Activated naive CD4-positive, alpha-beta T cell treated with anti-CD3 and anti-CD28 coated beads, Interleukin-2, amount 50 U/mL, for 72 hours (primary cell): Measurements from ENCODE around the gene RGS17. TPM values are rescaled to one million over a fixed set of nuclear protein-coding genes. Genes with fewer than 3 reads are reported as not detected.

Experiments used
- ATAC-seq, 2 donors: fragments of 150-1000 bp; cut with Tn5 transposase; 2 replicates each; pipeline ENCODE4 v1.10.0; 2021; ENCODE audit warnings: mild to moderate bottlenecking in 2 of 2, moderate library complexity in 2 of 2
- DNase-seq, 2 donors: peaks; one replicate each; pipeline ENCODE4 v3.0.0; 2021 to 2022; ENCODE audit warnings: low spot score in 2 of 2
- H3K27ac Mint-ChIP-seq, 2 donors: one replicate each; pipeline ENCODE4 v1.8.0; 2022; ENCODE audit warnings: mild to moderate bottlenecking in 2 of 2, mixed read lengths in 2 of 2
- H3K36me3 Mint-ChIP-seq, 2 donors: one replicate each; pipeline ENCODE4 v1.8.0; 2022; ENCODE audit warnings: mixed read lengths in 2 of 2
- H3K9me3 Mint-ChIP-seq, 2 donors: one replicate each; pipeline ENCODE4 v1.8.0; 2022; ENCODE audit warnings: mixed read lengths in 2 of 2
- total RNA-seq, 2 donors: library from RNA; stranded (reverse); gene quantifications; one replicate each; pipeline ENCODE4 v1.2.3, GENCODE V29; 2022

The RGS17 gene
- total RNA-seq, 2 donors from 2014 or later: not detected

- Mint-ChIP-seq H3K36me3 (peaks cover 0 to 18% of the 10 kb centered on the region in 2 donors), H3K27ac (no peak overlapping the region), H3K9me3 (peaks cover 10 to 27% of the 10 kb centered on the region in 2 donors)
- ATAC-seq: no peak
- DNase-seq: no peak
Measured at GRCh38 chr6:153063936-153064335, 67.1 kb downstream of the RGS17 start.

- DNase-seq (no peak), ATAC-seq (no peak)
- H3K27ac Mint-ChIP-seq: no peak overlapping the region
- H3K36me3 Mint-ChIP-seq: peaks cover 0 to 18% of the 10 kb centered on the region in 2 donors
- H3K9me3 Mint-ChIP-seq: peaks cover 7 to 24% of the 10 kb centered on the region in 2 donors
Measured at GRCh38 chr6:153062516-153062915, 68.6 kb downstream of the RGS17 start.

- DNase-seq (no peak), ATAC-seq (no peak)
- H3K36me3 Mint-ChIP-seq: peaks cover 0 to 7% of the 10 kb centered on the region in 2 donors
- peaks cover 7 to 9% of the 10 kb centered on the region in 2 donors for H3K9me3 Mint-ChIP-seq
- H3K27ac Mint-ChIP-seq: no peak overlapping the region
Measured at GRCh38 chr6:153059757-153060156, 71.3 kb downstream of the RGS17 start.

DNA sequence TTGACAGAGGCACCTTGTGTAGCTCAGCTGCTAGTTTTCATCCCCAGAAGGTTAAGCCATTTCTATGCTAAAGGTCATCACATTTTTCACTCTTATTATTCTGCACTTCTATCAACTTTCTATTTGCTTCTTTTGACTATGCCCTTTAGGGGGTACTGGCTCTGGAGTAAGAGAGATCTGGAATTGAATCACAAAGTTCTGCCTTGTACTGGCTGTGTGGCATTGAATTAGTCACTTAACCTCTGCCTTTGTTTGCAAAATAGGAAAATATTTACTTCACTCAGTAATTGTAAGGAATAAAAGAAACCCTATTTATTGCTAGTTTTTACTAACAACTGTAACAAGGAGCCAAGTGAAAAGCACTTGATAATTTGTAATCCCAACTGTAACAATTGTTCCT lies 71.8 kb downstream of the RGS17 start:
- H3K9me3 Mint-ChIP-seq: peaks cover 7 to 9% of the 10 kb centered on the region in 2 donors
- ATAC-seq (no peak), DNase-seq (no peak)
- H3K36me3 Mint-ChIP-seq: peaks cover 0 to 7% of the 10 kb centered on the region in 2 donors
- no peak overlapping the region for H3K27ac Mint-ChIP-seq

DNA sequence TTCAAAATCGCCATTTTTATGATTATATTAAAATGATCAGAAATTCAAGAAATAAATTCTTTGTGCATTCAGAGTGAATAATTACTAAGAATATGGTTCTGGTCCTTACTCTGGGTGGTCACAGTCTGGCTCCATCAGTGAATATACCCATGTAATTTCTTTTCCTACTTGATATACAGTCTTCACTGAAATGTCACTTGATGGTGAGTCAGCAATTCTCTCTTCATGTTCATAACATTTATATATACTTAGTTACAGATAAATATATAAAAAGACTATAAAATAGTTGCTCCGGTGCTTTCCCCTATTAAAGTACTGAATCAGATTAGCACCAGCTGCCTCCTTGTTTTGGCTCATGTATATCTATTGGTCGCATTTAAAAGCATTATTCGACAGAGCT lies 72.2 kb downstream of the RGS17 start:
- H3K9me3 Mint-ChIP-seq: peaks cover 7 to 9% of the 10 kb centered on the region in 2 donors
- no peak for ATAC-seq

GRCh38 chr6:153058291-153058690 lies 72.8 kb downstream of the RGS17 start:
- Mint-ChIP-seq H3K9me3 (peaks cover 3 to 6% of the 10 kb centered on the region in 2 donors), H3K36me3 (peaks cover 0 to 7% of the 10 kb centered on the region in 2 donors), H3K27ac (no peak overlapping the region)
- ATAC-seq: no peak
- no peak for DNase-seq

More for the DNA sequence above, 72.2 kb downstream of the RGS17 start:
- peaks cover 0 to 7% of the 10 kb centered on the region in 2 donors for H3K36me3 Mint-ChIP-seq
- no peak for DNase-seq
- H3K27ac Mint-ChIP-seq: no peak overlapping the region

GRCh38 chr6:153056308-153056707 lies 74.8 kb downstream of the RGS17 start:
- DNase-seq: no peak
- ATAC-seq: no peak
- Mint-ChIP-seq H3K27ac (no peak overlapping the region), H3K36me3 (peaks cover 0 to 5% of the 10 kb centered on the region in 2 donors), H3K9me3 (peaks cover 0 to 5% of the 10 kb centered on the region in 2 donors)

DNA sequence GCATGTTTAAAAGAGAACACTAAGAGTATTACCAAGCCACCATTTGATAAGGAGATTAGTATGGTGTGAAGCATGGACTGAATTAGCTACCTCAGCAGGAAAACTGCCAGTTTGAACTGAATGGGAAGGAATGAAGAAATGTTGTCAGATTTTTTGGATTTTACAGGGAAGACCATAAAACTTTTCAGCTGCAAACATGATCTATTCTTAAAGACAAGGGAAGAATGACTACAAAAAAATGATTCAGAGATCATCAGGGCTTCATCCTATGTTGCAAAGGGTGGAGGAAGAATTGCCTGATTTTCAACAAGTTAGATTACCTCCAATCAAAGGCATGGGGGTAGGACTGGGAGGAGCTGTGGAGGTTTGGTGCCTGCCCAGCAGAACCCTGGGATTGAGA lies 79.3 kb downstream of the RGS17 start:
- Mint-ChIP-seq H3K36me3 (peaks cover 0 to 6% of the 10 kb centered on the region in 2 donors), H3K9me3 (peaks cover 5 to 8% of the 10 kb centered on the region in 2 donors), H3K27ac (no peak overlapping the region)
- ATAC-seq (no peak), DNase-seq (no peak)

GRCh38 chr6:153048631-153049030 lies 82.5 kb downstream of the RGS17 start:
- no peak for DNase-seq
- Mint-ChIP-seq H3K27ac (no peak overlapping the region), H3K9me3 (peaks cover 5 to 8% of the 10 kb centered on the region in 2 donors), H3K36me3 (peaks cover 0 to 6% of the 10 kb centered on the region in 2 donors)
- ATAC-seq: no peak

DNA sequence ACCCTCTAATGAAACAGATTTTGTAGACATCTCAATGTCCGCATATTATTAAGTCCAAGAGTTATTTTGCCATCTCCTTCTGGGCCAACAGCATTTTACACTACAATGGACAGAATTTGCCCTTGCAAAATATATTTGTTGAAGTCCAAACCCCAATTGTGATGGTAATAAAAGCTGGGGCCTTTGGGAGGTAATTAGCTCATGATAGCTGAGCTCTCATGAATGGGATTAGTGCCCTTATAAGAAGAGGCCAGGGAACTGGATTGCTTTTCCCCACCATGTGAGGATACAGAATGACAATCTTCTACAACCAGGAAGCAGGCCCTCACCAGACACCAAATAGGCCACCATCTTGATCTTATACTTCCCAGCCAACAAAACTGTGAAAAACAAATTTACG lies 83.7 kb downstream of the RGS17 start:
- Mint-ChIP-seq H3K9me3 (peaks cover 5 to 8% of the 10 kb centered on the region in 2 donors), H3K36me3 (peaks cover 0 to 6% of the 10 kb centered on the region in 2 donors), H3K27ac (no peak overlapping the region)
- DNase-seq (no peak), ATAC-seq (no peak)

GRCh38 chr6:153045271-153045670 lies 85.8 kb downstream of the RGS17 start:
- no peak for ATAC-seq

DNA sequence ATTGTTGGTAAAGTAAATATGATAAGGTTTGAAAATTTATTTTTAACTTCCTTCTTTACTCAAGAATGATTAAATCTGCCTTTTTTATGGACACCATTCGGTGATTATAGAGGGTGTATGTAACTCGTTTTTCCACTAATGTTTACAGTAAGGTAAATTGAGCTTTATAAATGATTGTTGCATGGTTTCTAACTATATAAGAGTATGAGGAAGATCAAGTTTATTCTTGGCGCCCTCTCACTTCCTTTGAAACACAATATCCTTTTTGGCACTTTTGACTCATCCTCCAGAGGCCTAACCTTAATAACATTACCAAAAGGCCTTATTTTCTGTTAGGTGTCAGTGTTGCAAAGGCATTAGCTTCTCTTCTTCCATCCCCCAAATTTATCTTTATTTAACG lies 86.8 kb downstream of the RGS17 start:
- no peak for ATAC-seq
- H3K36me3 Mint-ChIP-seq: no peaks in the 10 kb centered on the region
- no peak overlapping the region for H3K27ac Mint-ChIP-seq
- H3K9me3 Mint-ChIP-seq: peaks cover 0 to 8% of the 10 kb centered on the region in 2 donors
- no peak for DNase-seq

More at GRCh38 chr6:153045271-153045670, 85.8 kb downstream of the RGS17 start:
- no peak for DNase-seq
- no peak overlapping the region for H3K27ac Mint-ChIP-seq
- peaks cover 0 to 8% of the 10 kb centered on the region in 2 donors for H3K9me3 Mint-ChIP-seq
- H3K36me3 Mint-ChIP-seq: no peaks in the 10 kb centered on the region

GRCh38 chr6:153043719-153044118 lies 87.4 kb downstream of the RGS17 start:
- Mint-ChIP-seq H3K9me3 (peaks cover 0 to 8% of the 10 kb centered on the region in 2 donors), H3K36me3 (no peaks in the 10 kb centered on the region), H3K27ac (no peak overlapping the region)
- DNase-seq (no peak), ATAC-seq (no peak)

- no peak for ATAC-seq
- no peak for DNase-seq
- H3K9me3 Mint-ChIP-seq: no peaks in the 10 kb centered on the region
- H3K36me3 Mint-ChIP-seq: no peaks in the 10 kb centered on the region
- H3K27ac Mint-ChIP-seq: no peak overlapping the region
Measured at GRCh38 chr6:153038378-153039057, 92.6 kb downstream of the RGS17 start.

GRCh38 chr6:153034139-153034538 lies 96.9 kb downstream of the RGS17 start:
- no peak overlapping the region for H3K27ac Mint-ChIP-seq
- no peaks in the 10 kb centered on the region for H3K36me3 Mint-ChIP-seq
- H3K9me3 Mint-ChIP-seq: no peaks in the 10 kb centered on the region
- no peak for ATAC-seq
- no peak for DNase-seq

DNA sequence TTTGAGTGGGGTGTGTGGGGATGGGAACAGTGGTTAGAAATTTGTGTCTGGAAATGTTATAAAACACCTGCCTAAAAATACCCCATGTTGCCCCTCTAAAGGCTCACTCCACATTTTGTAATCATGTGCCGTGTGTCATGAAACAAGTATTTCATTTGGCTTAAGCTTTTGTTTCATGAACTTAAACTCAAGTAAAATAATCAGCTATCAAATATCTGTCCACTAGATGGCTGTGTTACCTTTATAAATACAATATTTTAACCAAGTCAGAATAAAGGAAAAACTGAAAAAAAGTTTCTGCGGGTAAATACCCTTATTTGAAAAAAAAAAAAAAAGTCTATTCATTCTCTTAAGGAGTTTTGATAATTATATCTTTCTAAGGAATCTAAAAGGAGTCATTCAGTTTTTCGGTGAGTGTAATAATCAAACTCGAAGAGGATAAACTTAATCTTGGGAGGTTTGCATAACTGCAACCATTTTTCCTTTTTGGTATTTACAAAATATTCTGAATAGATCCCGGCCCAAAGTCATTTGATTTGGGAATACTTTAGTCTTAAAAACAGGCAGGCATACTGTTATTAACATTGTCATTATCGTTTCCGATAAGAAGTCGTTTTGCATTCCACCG lies 98.7 kb downstream of the RGS17 start:
- Mint-ChIP-seq H3K36me3 (no peaks in the 10 kb centered on the region), H3K27ac (no peak overlapping the region), H3K9me3 (no peaks in the 10 kb centered on the region)
- DNase-seq (no peak), ATAC-seq (no peak)

DNA sequence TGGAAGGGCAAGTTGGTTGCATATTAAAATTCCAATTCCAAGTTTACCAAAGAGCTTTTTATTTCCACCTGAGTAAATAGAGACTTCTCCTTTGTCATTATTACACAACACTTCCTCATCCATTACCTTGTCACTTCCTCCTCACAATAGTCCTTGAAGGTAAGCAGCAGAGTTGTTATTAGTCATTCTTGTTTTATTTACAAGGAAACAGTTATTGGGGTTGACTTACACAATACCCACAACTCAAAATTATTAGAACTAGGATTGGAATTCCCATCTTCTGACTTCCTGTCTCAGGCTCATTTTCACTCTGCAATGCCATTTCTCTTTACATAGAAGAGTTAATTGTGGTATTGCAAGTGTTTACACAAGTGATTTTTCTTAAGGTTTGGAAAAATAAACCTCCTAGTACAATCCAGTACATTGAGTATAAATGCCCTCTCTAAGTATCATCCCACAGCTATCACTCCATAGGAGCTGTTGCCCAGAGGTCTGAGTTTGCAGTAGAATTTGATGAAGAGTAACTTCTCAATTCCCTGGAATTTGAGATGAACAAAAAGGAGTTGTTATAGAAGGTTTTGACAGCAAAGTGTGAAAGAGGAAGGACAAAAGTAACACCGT lies 99.6 kb downstream of the RGS17 start:
- DNase-seq: no peak
- no peak overlapping the region for H3K27ac Mint-ChIP-seq
- no peaks in the 10 kb centered on the region for H3K36me3 Mint-ChIP-seq
- H3K9me3 Mint-ChIP-seq: no peaks in the 10 kb centered on the region
- ATAC-seq: no peak
